Measurements from ENCODE around the gene SNX10.

DNA sequence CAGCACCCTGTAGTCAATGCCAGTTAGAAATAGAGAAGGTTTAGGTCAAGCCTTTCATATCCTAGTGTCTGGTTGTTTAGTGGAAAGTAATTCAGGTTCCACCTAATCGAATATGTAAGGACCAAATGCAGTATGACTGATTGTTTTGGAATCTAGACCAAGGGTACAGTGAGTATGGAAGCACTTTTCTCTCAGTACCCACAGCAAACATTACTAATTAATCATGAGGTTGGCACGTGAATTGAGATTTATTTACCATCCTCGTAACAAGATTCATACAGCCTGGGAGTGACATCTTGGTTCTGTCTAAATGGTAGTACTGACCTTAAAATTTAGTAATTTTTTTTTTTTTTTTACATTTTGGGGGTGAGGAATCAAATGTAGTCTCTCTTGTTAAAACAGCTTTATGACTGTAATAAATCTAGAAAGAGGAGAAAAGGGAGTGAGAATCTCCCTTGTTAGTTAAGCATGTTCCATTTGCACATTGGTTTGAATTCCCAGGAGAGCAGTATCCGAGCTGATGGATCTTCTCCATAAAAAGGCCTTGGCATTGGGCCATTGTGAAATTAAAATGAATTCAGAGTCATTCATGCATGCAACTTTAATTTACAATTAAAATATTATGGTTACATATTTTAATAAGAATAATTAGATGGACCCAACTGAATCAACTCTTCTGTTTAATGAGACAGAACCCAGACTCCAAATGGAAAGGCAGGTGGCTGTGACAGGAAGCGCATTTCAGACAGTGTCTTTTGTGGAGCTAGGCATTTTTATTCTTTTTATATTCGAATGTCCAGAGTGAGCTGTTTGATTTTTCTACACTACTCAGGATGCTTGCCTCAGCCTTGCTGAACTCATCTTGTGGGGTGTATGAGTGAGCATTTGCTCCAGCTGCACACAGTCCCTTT, 57.6 kb downstream of the SNX10 start:
- TF ChIP-seq, protein P1, sequence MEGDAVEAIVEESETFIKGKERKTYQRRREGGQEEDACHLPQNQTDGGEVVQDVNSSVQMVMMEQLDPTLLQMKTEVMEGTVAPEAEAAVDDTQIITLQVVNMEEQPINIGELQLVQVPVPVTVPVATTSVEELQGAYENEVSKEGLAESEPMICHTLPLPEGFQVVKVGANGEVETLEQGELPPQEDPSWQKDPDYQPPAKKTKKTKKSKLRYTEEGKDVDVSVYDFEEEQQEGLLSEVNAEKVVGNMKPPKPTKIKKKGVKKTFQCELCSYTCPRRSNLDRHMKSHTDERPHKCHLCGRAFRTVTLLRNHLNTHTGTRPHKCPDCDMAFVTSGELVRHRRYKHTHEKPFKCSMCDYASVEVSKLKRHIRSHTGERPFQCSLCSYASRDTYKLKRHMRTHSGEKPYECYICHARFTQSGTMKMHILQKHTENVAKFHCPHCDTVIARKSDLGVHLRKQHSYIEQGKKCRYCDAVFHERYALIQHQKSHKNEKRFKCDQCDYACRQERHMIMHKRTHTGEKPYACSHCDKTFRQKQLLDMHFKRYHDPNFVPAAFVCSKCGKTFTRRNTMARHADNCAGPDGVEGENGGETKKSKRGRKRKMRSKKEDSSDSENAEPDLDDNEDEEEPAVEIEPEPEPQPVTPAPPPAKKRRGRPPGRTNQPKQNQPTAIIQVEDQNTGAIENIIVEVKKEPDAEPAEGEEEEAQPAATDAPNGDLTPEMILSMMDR (IDR thresholded peaks at IDR 0.05) = no peak
- TF ChIP-seq POLR2AphosphoS5 (IDR thresholded peaks at IDR 0.05) = no peak
- TF ChIP-seq POLR2A (IDR thresholded peaks at IDR 0.05) = no peak
- TF ChIP-seq EP300 (IDR thresholded peaks at IDR 0.05) = no peak
